ENCODE results near the gene COG1.

The COG1 gene

GRCh38 chr17:73198930-73199260 is 6.0 kb downstream of the COG1 start:
- no peak for DNase-seq (ENCODE audit: low read depth in 1 of 2, low spot score in 1 of 2)

- no peak for DNase-seq (ENCODE audit: low read depth in 1 of 2, low spot score in 1 of 2)
Measured at GRCh38 chr17:73199751-73200317, 7.0 kb downstream of the COG1 start.

- no peak for DNase-seq (ENCODE audit: low read depth in 1 of 2, low spot score in 1 of 2)
Measured at GRCh38 chr17:73200476-73200875, 7.6 kb downstream of the COG1 start.

- no peak for DNase-seq (ENCODE audit: low read depth in 1 of 2, low spot score in 1 of 2)
Measured at GRCh38 chr17:73201215-73202069, 8.6 kb downstream of the COG1 start.

- DNase-seq (ENCODE audit: low read depth in 1 of 2, low spot score in 1 of 2) = no peak
Measured at GRCh38 chr17:73203135-73203787, 10.4 kb downstream of the COG1 start.

GRCh38 chr17:73203788-73204479 is 11.1 kb downstream of the COG1 start:
- DNase-seq (ENCODE audit: low read depth in 1 of 2, low spot score in 1 of 2) = no peak

GRCh38 chr17:73205459-73205961 is 12.7 kb downstream of the COG1 start:
- DNase-seq (ENCODE audit: low read depth in 1 of 2, low spot score in 1 of 2) = no peak

- no peak for DNase-seq (ENCODE audit: low read depth in 1 of 2, low spot score in 1 of 2)
Measured at GRCh38 chr17:73208139-73208827, 15.4 kb downstream of the COG1 start.

- no peak for DNase-seq (ENCODE audit: low read depth in 1 of 2, low spot score in 1 of 2)
Measured at GRCh38 chr17:73209436-73209835, 16.6 kb downstream of the COG1 start.

GRCh38 chr17:73210002-73210678 is 17.3 kb downstream of the COG1 start:
- no peak for DNase-seq (ENCODE audit: low read depth in 1 of 2, low spot score in 1 of 2)

- DNase-seq (ENCODE audit: low read depth in 1 of 2, low spot score in 1 of 2) = peak in 1 of 2 donors; percentile 38
Measured at GRCh38 chr17:73211745-73212144, 18.9 kb downstream of the COG1 start.

- DNase-seq (ENCODE audit: low read depth in 1 of 2, low spot score in 1 of 2) = no peak
Measured at GRCh38 chr17:73214008-73214407, 21.2 kb downstream of the COG1 start.

GRCh38 chr17:73214851-73215250 is 22.0 kb downstream of the COG1 start:
- no peak for DNase-seq (ENCODE audit: low read depth in 1 of 2, low spot score in 1 of 2)

GRCh38 chr17:73215447-73215846 is 22.6 kb downstream of the COG1 start:
- DNase-seq (ENCODE audit: low read depth in 1 of 2, low spot score in 1 of 2) = no peak

- DNase-seq (ENCODE audit: low read depth in 1 of 2, low spot score in 1 of 2) = no peak
Measured at GRCh38 chr17:73223626-73224230, 30.9 kb downstream of the COG1 start.

- no peak for DNase-seq (ENCODE audit: low read depth in 1 of 2, low spot score in 1 of 2)
Measured at GRCh38 chr17:73224237-73224636, 31.4 kb downstream of the COG1 start.

GRCh38 chr17:73224663-73225305 is 31.9 kb downstream of the COG1 start:
- no peak for DNase-seq (ENCODE audit: low read depth in 1 of 2, low spot score in 1 of 2)

GRCh38 chr17:73226556-73227172 is 33.8 kb downstream of the COG1 start:
- DNase-seq (ENCODE audit: low read depth in 1 of 2, low spot score in 1 of 2) = no peak

GRCh38 chr17:73227379-73227778 is 34.5 kb downstream of the COG1 start:
- no peak for DNase-seq (ENCODE audit: low read depth in 1 of 2, low spot score in 1 of 2)
